Measurements from ENCODE around the gene PPP1CA. TPM values are rescaled to one million over a fixed set of nuclear protein-coding genes. Genes with fewer than 3 reads are reported as not detected.

PPP1CA gene
- total and polyA plus RNA-seq, 2 donors (not counting 1 experiment from before 2014, with no cell fraction given) = 218 to 251 TPM

DNA sequence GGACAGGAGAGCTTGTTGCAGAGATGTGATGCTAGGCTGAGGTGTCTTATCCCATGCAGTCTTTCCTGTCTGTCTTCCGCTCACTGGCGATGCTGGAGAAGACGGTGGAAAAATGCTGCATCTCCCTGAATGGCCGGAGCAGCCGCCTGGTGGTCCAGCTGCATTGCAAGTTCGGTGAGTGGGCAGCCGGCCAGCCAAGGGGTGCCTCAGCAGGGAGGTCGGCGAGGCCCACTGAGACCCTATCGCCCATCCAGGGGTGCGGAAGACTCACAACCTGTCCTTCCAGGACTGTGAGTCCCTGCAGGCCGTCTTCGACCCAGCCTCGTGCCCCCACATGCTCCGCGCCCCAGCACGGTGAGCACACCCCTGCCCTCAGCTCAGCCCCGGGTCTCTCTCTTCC, 8.2 kb downstream of the PPP1CA start:
- Mint-ChIP-seq H3K4me3 (peak overlapping the region; percentile 47), H3K4me1 (peaks cover 50% of the 10 kb centered on the region), H3K9me3 (ENCODE audit: insufficient read depth) (no peaks in the 10 kb centered on the region), H3K27me3 (no peaks in the 10 kb centered on the region), H3K27ac (no peak overlapping the region)
- H3K4me3 ChIP-seq (ENCODE audit: control extremely low read depth in 1 of 5, extremely low read depth in 1 of 5, insufficient read depth in 1 of 5, low read depth in 2 of 5, low read length in 4 of 5) = no peak overlapping the region
- H3K36me3 ChIP-seq (replicated peaks in 1 of 2; ENCODE audit: control extremely low read depth in 1 of 2, control insufficient read depth in 1 of 2, extremely low read depth in 1 of 2, insufficient read depth in 2 of 2, low read length in 1 of 2) = peaks cover 0 to 26% of the 10 kb centered on the region in 2 experiments
- H3K9me3 ChIP-seq (ENCODE audit: control extremely low read depth in 1 of 3, control insufficient read depth in 2 of 3, insufficient read depth in 1 of 3, low read length in 2 of 3) = no peaks in the 10 kb centered on the region
- no peak overlapping the region for H3K4me2 ChIP-seq (replicated peaks; ENCODE audit: low read depth, low read length, poor library complexity, severe bottlenecking)
- 95% methylated on average over 14 of the region's 18 CpGs for WGBS (ENCODE audit: insufficient coverage)
- peaks cover 14 to 39% of the 10 kb centered on the region in 2 donors for H3K4me1 ChIP-seq (ENCODE audit: control insufficient read depth in 2 of 2, insufficient read depth in 2 of 2, low read length in 2 of 2)
- no peak overlapping the region for H2AFZ ChIP-seq (ENCODE audit: insufficient read depth, low read depth, low read length, poor library complexity, severe bottlenecking)
- CTCF ChIA-PET = no interaction called here
- peaks cover 55% of the 10 kb centered on the region for H4K20me1 ChIP-seq (ENCODE audit: control insufficient read depth, insufficient read depth, low read length, poor library complexity, severe bottlenecking)
- no peak overlapping the region for H3K27ac ChIP-seq (ENCODE audit: low read length in 2 of 2)
- DNase-seq (no peak), ATAC-seq (ENCODE audit: low read depth) (no peak)
- no peak overlapping the region for H3K9ac ChIP-seq (ENCODE audit: low read length)
- intact Hi-C loops (cut with micrococcal nuclease) = no loop called here
- peaks cover 45% of the 10 kb centered on the region for H3K79me2 ChIP-seq (ENCODE audit: control insufficient read depth, insufficient read depth, low read length)
- POLR2A ChIA-PET = interaction anchor here (0.6 to 0.9 kb wide), 4 partner anchors 8 to 114 kb away, joined by 3 to 8 read pairs (median 5); partner anchors contain the start of gene PPP1CA
- TF ChIP-seq, protein P1, sequence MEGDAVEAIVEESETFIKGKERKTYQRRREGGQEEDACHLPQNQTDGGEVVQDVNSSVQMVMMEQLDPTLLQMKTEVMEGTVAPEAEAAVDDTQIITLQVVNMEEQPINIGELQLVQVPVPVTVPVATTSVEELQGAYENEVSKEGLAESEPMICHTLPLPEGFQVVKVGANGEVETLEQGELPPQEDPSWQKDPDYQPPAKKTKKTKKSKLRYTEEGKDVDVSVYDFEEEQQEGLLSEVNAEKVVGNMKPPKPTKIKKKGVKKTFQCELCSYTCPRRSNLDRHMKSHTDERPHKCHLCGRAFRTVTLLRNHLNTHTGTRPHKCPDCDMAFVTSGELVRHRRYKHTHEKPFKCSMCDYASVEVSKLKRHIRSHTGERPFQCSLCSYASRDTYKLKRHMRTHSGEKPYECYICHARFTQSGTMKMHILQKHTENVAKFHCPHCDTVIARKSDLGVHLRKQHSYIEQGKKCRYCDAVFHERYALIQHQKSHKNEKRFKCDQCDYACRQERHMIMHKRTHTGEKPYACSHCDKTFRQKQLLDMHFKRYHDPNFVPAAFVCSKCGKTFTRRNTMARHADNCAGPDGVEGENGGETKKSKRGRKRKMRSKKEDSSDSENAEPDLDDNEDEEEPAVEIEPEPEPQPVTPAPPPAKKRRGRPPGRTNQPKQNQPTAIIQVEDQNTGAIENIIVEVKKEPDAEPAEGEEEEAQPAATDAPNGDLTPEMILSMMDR (IDR thresholded peaks at IDR 0.05) = no peak
- no peak for TF ChIP-seq EZH2 (IDR thresholded peaks at IDR 0.05; ENCODE audit: borderline replicate concordance, insufficient read depth, low read depth, low read length, poor library complexity, severe bottlenecking)
- H3K27me3 ChIP-seq (replicated peaks in 1 of 4; ENCODE audit: control extremely low read depth in 1 of 4, control insufficient read depth in 3 of 4, insufficient read depth in 4 of 4, low read length in 3 of 4) = no peaks in the 10 kb centered on the region

DNA sequence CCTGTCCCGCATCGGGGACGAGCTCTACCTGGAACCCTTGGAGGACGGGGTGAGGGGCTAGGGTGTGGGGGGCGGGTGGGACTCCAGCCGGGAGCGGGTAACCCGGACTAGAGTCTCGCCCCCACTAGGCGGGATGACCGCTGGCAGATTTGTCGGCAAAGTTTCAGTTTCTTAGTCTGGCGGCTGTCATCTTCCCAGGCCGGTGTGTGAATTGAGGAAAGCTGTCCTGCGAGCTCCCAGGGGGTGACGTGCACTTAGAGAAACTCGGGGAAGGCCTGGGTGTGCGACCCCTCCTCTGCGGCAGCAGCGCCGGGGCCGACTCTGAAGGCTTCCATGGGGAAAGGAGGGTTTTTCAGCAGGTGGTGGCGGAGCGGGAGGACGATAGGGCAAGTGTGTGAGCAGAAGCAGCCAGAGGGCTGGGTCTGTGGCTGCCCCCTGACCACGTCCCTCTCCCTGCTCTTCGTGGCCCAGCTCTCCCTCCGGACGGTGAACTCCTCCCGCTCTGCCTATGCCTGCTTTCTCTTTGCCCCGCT, 9.4 kb downstream of the PPP1CA start:
- Mint-ChIP-seq H3K27ac (peak overlapping the region; percentile 69), H3K4me1 (peaks cover 41% of the 10 kb centered on the region), H3K9me3 (ENCODE audit: insufficient read depth) (no peaks in the 10 kb centered on the region), H3K27me3 (no peaks in the 10 kb centered on the region), H3K4me3 (peak overlapping the region; percentile 91)
- POLR2A ChIA-PET = interaction anchor here (0.5 to 2.3 kb wide), 24 partner anchors 10 to 153 kb away, joined by 3 to 40 read pairs (median 5); partner anchors contain the start of genes AIP, CLCF1, CORO1B and GPR152
- WGBS (ENCODE audit: insufficient coverage) = 17% methylated on average over 26 of the region's 31 CpGs
- H3K36me3 ChIP-seq (replicated peaks in 1 of 2; ENCODE audit: control extremely low read depth in 1 of 2, control insufficient read depth in 1 of 2, extremely low read depth in 1 of 2, insufficient read depth in 2 of 2, low read length in 1 of 2) = peaks cover 0 to 14% of the 10 kb centered on the region in 2 experiments
- H3K9ac ChIP-seq (ENCODE audit: low read length) = peak overlapping the region; percentile 83
- H4K20me1 ChIP-seq (ENCODE audit: control insufficient read depth, insufficient read depth, low read length, poor library complexity, severe bottlenecking) = peaks cover 43% of the 10 kb centered on the region
- ATAC-seq (ENCODE audit: low read depth) = peak; percentile 2
- peak overlapping the region in 1 of 2 donors; percentile 78 for H3K27ac ChIP-seq (ENCODE audit: low read length in 2 of 2)
- no peaks in the 10 kb centered on the region for H3K9me3 ChIP-seq (ENCODE audit: control extremely low read depth in 1 of 3, control insufficient read depth in 2 of 3, insufficient read depth in 1 of 3, low read length in 2 of 3)
- peak overlapping the region; percentile 87 for H2AFZ ChIP-seq (ENCODE audit: insufficient read depth, low read depth, low read length, poor library complexity, severe bottlenecking)
- H3K4me1 ChIP-seq (ENCODE audit: control insufficient read depth in 2 of 2, insufficient read depth in 2 of 2, low read length in 2 of 2) = peaks cover 14 to 31% of the 10 kb centered on the region in 2 donors
- peaks cover 38% of the 10 kb centered on the region for H3K79me2 ChIP-seq (ENCODE audit: control insufficient read depth, insufficient read depth, low read length)
- no peaks in the 10 kb centered on the region for H3K27me3 ChIP-seq (replicated peaks in 1 of 4; ENCODE audit: control extremely low read depth in 1 of 4, control insufficient read depth in 3 of 4, insufficient read depth in 4 of 4, low read length in 3 of 4)
- CTCF ChIA-PET = interaction anchor here (0.7 to 42.2 kb wide), 10 partner anchors 9 to 116 kb away, joined by 3 to 2379 read pairs (median 10); partner anchors contain the start of genes AIP, CDK2AP2, CLCF1 and PITPNM1
- TF ChIP-seq, protein P1 (IDR thresholded peaks at IDR 0.05) = no peak
- TF ChIP-seq EZH2 (IDR thresholded peaks at IDR 0.05; ENCODE audit: borderline replicate concordance, insufficient read depth, low read depth, low read length, poor library complexity, severe bottlenecking) = no peak
- peak overlapping the region; percentile 99 for H3K4me2 ChIP-seq (replicated peaks; ENCODE audit: low read depth, low read length, poor library complexity, severe bottlenecking)
- DNase-seq = no peak
- intact Hi-C loops (cut with micrococcal nuclease) = no loop called here
- peak overlapping the region; percentile 38 to 95 (median 81) for H3K4me3 ChIP-seq (ENCODE audit: control extremely low read depth in 1 of 5, extremely low read depth in 1 of 5, insufficient read depth in 1 of 5, low read depth in 2 of 5, low read length in 4 of 5)

Measured in B cell (primary cell).